ENCODE data around the gene DLG5.

DNA sequence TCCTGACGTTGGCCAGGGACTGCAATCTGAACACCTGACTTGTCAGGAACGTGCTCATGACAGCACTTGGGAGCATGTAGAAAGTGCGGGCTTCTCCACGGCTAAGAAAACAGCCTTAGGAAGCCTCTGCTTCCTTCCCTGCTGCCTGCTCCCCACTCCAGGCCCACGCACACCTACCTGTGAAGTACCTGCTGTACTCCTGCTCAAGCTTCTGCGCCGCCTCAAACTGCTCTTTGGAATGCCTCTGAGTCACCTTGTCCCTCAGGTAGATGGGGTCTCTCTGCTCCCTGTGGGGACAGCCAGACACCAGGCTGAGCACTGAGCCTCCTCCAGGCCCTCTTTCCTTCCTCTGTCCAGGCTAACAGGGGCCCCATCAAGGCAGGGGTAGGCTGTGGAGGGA lies 132.7 kb downstream of the DLG5 start:
- TF ChIP-seq CTCF (IDR thresholded peaks at IDR 0.05) (no peak), POLR2A (IDR thresholded peaks at IDR 0.05) (no peak)
